HG03139 (cell line): ENCODE results near the gene ASPN.

Experiments
- ATAC-seq: cut with Tn5 transposase; IDR thresholded peaks from one replicate; pipeline ENCODE4 v1.9.1; 2021; ENCODE audit not compliant: unreplicated experiment

The ASPN gene

GRCh38 chr9:92482329-92482728 is at the start of gene ASPN:
TSS of gene ASPN (minus strand) at chr9:92482506.
- no peak for ATAC-seq

DNA sequence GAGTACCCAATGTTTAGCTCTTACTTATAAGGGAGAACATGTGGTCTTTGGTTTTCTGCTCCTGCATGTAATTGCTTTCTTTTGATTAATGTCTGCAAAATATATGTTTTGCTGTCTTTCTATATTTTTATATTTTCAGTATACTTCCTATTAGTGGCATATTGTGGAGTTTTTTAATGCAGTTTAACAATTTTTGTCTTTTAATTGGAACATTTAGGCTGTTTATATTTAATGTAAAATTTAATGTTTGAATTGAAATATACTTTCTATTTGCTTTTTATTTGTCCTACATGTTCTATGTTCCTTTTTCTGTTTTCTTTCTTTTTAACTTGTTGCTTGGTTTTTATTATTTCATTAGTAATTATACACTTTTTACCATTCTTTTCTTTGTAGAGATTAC is 48.6 kb upstream of the ASPN start:
- ATAC-seq: no peak

DNA sequence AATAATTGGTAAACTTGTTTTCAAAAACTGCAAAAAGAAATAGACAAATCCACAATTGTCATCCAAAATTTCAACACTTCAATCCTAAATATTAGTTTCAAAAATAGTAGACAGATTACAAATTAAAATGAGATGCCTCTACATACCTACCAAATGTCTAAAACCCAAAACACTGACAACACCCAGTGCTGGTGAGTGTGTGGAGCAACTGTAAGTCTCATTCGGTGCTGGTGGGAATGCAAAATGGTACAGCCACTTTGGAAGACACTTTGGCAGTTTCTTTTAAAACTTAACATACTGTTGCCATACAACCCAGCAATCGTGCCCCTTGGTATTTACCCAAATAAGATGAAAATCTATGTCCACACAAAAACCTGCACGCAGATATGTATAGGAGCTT is 46.8 kb upstream of the ASPN start:
- ATAC-seq: no peak

DNA sequence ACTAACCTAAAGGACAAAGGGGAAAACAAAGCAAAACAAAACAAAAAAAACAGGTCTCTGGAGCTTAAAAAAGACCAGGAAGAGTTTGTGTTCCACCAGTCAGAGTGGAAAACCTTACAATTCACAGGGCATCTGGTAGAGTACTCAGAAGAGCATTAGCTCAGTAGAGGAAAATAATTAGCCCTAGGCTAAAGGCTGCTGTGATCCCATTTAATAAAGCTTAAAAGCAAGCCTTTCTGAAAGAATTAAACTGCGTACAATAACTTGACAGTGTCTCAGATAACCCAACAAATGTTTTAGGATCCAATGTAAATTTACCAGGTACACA is 46.2 kb upstream of the ASPN start:
- ATAC-seq: no peak

DNA sequence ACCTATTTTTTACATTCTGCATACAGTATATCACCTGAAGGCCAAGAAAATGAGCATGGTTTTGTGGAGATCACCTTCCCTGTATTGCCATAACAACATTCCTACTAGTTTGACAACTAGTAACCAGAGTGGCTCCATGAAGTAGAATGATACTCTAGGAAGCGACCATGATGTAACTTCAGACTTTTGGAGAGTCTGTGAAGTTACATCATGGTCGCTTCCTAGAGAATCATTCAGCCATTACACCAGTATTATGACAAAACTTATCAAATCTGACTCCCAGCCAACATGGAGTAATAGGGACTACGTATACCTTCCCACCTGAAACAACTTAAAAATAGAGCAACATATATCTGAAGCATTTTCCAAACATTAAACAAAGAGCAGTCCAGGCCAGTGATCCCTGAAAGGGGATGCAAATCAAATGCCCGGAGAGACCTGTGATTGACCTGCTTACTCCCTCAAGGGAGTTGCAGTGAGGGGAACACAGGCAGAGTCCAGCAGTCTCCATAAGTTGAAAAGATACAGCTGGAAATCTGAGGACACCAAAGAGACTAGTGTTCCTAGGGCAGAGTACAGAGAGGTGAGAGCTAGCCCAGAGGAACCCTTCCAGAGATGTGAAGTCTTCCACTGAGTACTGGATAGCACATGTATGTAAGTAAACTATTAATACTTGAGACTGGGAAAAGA is 45.7 kb upstream of the ASPN start:
- no peak for ATAC-seq

- no peak for ATAC-seq
Observed at GRCh38 chr9:92527291-92527828, 45.1 kb upstream of the ASPN start.

DNA sequence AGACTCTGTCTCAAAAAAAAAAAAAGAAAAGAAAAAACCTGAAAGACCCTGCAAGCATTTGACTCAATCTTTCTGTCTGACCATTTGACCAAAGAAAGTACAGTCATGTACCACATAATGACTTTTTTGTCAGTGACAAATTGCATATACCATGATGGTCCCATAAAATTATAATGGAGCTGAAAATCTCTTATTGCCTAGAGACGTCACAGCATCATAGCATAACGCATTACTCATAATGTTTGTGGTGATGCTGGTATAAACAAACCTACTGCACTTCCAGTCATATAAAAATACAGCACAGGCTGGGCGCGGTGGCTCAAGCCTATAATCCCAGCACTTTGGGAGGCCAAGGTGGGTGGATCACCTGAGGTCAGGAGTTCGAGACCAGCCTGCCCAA is 43.0 kb upstream of the ASPN start:
- ATAC-seq: no peak

- no peak for ATAC-seq
Observed at GRCh38 chr9:92524881-92525280, 42.6 kb upstream of the ASPN start.

DNA sequence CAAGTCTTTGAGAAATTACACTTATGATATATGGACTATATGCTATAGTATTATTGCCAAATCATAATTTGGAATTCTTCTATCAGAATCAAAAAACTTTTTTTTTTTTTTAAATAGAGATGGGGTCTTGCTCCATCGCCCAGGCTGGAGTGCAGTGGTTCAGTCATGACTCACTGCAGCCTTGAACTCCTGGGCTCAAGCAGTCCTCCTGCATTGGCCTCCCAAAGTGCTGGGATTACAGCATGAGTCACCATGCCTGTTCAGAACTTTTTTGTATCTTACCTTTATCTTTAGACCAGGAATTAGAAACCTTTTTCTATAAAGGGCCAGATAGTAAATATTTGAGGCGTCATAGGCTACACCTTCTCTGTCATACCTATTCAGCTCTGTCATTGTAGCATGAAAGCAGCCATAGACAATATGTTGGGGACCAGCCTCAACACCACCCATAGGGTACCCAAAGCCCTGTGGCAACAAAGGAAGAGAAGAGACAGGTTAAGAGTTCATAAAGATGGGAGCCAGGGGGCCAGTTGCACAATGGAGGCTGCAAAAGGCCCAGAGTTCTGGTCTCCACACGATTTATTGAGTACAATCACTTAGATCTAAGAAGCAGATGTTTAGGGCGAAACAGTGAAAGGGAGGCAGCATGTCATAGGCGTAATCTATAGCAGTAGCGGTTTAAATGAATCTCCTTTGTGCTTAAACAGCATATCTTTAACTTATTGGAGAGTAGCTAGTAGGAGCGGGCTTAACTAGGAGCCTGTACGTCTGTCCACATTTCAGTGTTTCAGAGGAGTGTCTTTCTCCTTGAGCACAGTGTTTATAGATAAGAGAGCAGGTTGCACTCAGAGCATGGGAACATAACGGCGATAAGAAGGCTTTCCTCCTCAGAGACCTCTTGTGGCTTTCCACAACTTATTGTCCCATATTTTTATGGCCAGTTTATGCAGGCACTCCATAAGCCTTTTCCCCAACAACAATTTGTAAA is 41.0 kb upstream of the ASPN start:
- no peak for ATAC-seq

DNA sequence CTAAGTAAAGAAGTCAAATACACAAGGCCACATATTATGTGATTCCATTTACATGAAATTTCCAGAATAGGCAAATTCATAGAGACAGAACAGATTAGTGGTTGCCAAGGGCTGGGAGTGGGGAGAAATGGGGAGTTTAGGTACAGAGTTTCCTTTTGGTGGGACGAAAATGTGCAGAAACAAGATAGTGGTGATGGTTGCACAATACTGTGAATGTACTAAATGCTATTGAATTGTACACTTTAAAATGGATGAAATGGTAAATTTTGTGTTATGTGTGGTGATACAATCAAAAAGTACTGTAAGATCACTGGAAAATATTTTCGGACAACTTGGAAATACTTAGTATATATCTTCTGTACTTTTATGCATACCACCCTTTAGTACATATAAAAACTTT is 38.5 kb upstream of the ASPN start:
- ATAC-seq: no peak

DNA sequence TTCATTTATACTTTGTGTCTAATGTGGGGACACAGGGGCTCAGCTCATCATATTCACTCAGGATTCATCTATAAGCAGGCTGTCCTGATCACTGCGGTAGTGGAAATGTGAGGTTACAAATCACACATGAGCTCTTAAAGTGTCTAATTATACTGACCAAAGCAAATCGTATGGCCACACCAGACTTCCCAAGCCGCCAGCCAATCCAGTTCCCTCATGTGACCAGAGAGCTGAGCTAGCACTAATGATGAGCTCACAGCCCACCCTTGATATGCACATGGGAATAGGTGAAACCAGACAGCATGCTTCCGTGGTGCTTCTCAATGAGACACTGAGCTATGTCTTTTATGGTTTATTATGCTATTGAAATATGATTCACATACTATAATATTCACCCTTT is 35.9 kb upstream of the ASPN start:
- no peak for ATAC-seq

GRCh38 chr9:92517046-92517445 is 34.7 kb upstream of the ASPN start:
- ATAC-seq: no peak

GRCh38 chr9:92516521-92516920 is 34.2 kb upstream of the ASPN start:
- ATAC-seq: no peak

DNA sequence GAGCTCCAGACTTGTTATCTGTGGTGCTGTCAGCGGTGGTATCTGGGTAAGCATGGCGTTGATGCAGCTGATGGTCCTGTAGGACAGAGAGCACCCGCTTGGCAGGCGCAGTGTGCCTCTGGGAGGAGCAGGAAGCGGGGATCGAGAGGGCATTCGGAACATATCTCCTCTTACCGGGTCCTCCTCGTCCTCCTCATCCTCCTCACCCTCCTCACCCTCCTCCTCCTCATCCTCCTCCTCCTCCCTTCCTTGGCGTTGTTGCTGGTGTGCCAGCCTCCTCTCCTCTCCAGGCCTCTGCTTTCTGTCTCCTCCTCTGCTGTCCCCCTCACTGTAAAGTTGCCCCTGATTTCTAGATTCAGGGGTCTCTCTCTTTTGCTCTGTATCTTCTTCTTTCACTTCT is 32.3 kb upstream of the ASPN start:
- no peak for ATAC-seq

- no peak for ATAC-seq
Observed at GRCh38 chr9:92513349-92513748, 31.0 kb upstream of the ASPN start.

GRCh38 chr9:92512622-92513021 is 30.3 kb upstream of the ASPN start:
- ATAC-seq: no peak

DNA sequence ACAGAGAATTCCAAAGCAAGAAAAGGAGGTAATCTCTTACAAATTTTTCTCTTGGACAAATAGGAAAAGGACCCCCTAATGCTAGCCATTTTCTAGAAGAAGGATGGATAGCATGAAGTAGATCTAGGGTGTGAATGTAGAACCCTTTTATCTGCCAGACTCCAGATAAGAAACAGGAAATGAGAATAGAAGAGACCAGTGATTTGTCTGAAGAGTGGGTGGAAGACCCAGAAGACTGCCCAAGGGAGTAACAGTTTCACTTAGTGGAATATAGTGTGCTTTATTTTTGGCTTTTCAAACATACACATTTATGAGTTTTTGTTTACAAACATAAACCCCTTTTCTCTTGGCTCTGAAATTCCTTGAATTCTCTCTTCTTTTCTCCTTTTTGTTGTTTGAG is 28.4 kb upstream of the ASPN start:
- no peak for ATAC-seq

DNA sequence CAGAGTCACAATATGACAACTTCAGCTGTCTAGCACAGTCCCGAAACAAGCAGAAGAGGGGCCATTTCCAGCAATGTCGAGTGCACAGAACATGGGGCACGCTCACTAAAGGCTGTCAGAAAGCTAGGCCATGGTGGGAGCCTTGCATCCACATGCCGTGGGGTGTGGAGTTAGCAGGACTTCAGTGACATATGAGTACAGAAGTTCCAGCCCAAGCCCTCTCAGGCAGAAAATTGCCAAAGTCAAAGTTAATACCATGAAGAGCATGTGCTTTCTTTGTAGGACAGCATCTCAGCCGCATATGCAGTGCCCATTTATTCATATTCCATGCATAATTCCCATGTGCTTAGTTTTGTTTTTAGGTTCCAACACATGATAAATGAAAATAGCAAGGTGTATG is 26.7 kb upstream of the ASPN start:
- no peak for ATAC-seq

DNA sequence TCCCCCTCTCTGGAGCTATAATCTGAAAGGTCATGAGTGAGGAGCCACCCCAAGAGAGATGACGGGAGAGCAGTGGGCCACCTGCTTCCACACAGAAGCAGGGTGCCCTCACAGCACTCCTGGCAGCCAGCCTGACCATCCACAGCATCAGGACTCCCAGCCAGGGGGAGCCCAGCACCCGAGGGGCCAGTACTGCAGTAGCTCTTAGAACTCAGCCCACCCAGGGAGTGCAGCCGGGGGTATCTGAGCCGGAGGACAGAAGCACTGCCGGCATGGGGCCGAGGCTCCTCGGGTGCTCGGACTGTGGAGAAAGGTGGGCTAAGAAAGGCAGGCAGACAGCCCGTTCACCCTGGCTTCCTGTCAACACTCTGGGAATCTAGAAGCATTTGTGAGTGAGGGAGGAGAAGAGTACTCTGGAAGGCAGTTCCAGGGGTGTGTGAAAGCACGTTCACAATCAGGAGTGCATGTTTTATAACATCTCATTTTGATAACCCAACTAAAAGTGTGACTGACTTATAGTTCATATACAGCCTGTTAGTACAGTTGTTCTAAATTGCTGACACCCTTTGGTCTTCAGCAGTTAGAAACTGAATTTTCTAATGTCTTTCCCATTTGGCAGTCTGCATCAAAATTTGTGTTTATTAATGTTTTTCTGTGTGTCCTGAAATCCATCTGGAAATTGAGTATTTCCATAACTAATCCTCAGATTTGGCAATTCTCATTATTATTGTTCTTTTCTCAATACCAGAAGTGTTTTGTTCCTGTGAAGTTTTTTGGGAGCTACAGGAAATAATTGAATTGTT is 25.9 kb upstream of the ASPN start:
- no peak for ATAC-seq

GRCh38 chr9:92507496-92507895 is 25.2 kb upstream of the ASPN start:
- no peak for ATAC-seq

GRCh38 chr9:92507005-92507404 is 24.7 kb upstream of the ASPN start:
- no peak for ATAC-seq
